Esophagus muscularis mucosa (tissue), 4 donors: ENCODE measurements around the gene SPOCK3.

ENCODE experiments used
- EP300 ChIP-seq: sonication (generic); formaldehyde crosslinking; IDR thresholded peaks from one replicate; pipeline ENCODE4 v1.6.1; 2017; ENCODE audit warnings: antibody characterized with exemption
- POLR2AphosphoS5 ChIP-seq, 2 donors: sonication (generic); formaldehyde crosslinking; IDR thresholded peaks; one replicate each; pipeline ENCODE4 v1.6.1; 2017; ENCODE audit warnings: antibody characterized with exemption in 2 of 2
- TF ChIP-seq, protein P1 (sequence below), 3 experiments: fragments of 200-600 bp in 2 of 3; fragments of 450-650 bp in 1 of 3; sonication (generic) in 2 of 3; IDR thresholded peaks; one replicate each; pipeline ENCODE4 v1.5.1; 2017 to 2019; ENCODE audit warnings: antibody characterized with exemption in 3 of 3, mild to moderate bottlenecking in 2 of 3, moderate library complexity in 1 of 3

DNA sequence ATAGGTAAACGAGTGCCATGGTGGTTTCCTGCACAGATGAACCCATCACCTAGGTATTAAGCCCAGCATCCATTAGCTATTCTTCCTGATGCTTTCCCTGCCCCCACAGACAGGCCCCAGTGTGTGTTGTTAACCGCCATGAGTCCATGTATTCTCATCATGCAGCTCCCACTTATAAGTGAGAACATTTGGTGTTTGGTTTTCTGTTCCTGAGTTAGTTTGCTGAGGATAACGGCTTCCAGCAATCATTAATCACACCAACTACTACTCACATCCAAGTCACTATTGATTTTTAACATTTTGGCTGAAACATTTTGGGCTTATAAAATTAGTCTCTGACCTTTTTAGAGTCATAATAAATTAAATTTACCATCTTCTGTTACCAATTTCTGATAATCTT, 205.3 kb downstream of the SPOCK3 start:
- TF ChIP-seq POLR2AphosphoS5 (IDR thresholded peaks at IDR 0.05) (no peak), EP300 (no peak)
- TF ChIP-seq, protein P1, sequence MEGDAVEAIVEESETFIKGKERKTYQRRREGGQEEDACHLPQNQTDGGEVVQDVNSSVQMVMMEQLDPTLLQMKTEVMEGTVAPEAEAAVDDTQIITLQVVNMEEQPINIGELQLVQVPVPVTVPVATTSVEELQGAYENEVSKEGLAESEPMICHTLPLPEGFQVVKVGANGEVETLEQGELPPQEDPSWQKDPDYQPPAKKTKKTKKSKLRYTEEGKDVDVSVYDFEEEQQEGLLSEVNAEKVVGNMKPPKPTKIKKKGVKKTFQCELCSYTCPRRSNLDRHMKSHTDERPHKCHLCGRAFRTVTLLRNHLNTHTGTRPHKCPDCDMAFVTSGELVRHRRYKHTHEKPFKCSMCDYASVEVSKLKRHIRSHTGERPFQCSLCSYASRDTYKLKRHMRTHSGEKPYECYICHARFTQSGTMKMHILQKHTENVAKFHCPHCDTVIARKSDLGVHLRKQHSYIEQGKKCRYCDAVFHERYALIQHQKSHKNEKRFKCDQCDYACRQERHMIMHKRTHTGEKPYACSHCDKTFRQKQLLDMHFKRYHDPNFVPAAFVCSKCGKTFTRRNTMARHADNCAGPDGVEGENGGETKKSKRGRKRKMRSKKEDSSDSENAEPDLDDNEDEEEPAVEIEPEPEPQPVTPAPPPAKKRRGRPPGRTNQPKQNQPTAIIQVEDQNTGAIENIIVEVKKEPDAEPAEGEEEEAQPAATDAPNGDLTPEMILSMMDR (IDR thresholded peaks at IDR 0.05): no peak
